Loucy (cell line): Measurements from ENCODE around the gene WARS2.

Source experiments
- H2AFZ ChIP-seq: fragments of 200-600 bp; sonication (generic); 2 replicates; pipeline ENCODE4 v1.6.0; 2016; ENCODE audit warnings: antibody characterized with exemption, mild to moderate bottlenecking, low read length, moderate library complexity
- H3F3A ChIP-seq: fragments of 200-600 bp; 2 replicates; pipeline ENCODE4 v1.6.0; 2016; ENCODE audit warnings: antibody characterized with exemption, low read depth, mild to moderate bottlenecking
- H3K27me3 ChIP-seq: fragments of 200-600 bp; sonication (generic); 2 replicates; pipeline ENCODE4 v1.6.1; 2014; ENCODE audit warnings: low read length, mild to moderate bottlenecking; ENCODE audit not compliant: insufficient read depth, poor library complexity, severe bottlenecking
- H3K36me3 ChIP-seq: fragments of 200-600 bp; sonication (generic); 2 replicates; pipeline ENCODE4 v1.6.1; 2016; ENCODE audit warnings: low read length; ENCODE audit not compliant: insufficient read depth
- H3K4me1 ChIP-seq: fragments of 200-600 bp; sonication (generic); 2 replicates; pipeline ENCODE4 v1.5.1; 2014; ENCODE audit warnings: low read length, mild to moderate bottlenecking; ENCODE audit not compliant: insufficient read depth, poor library complexity, severe bottlenecking
- H3K4me2 ChIP-seq: fragments of 200-600 bp; sonication (generic); 2 replicates; pipeline ENCODE4 v1.6.0; 2014; ENCODE audit warnings: antibody characterized with exemption, low read length, low read depth, mild to moderate bottlenecking; ENCODE audit not compliant: poor library complexity, severe bottlenecking
- H3K4me3 ChIP-seq: fragments of 200-600 bp; sonication (generic); 2 replicates; pipeline ENCODE4 v1.5.1; 2014; ENCODE audit warnings: low read length, mild to moderate bottlenecking, mixed read lengths; ENCODE audit not compliant: poor library complexity, severe bottlenecking
- H3K79me2 ChIP-seq: fragments of 200-600 bp; sonication (generic); 2 replicates; pipeline ENCODE4 v1.6.1; 2014; ENCODE audit warnings: low read length; ENCODE audit not compliant: insufficient read depth
- H3K9ac ChIP-seq: fragments of 200-600 bp; sonication (generic); 2 replicates; pipeline ENCODE4 v1.6.0; 2014; ENCODE audit warnings: mild to moderate bottlenecking, low read depth, low read length, moderate library complexity; ENCODE audit not compliant: poor library complexity, severe bottlenecking
- H3K9me2 ChIP-seq: fragments of 200-600 bp; sonication (generic); replicated peaks from 2 replicates; pipeline ENCODE4 v1.6.1; 2016; ENCODE audit warnings: low read depth, low read length, mixed read lengths
- H3K9me3 ChIP-seq: fragments of 200-600 bp; sonication (generic); 2 replicates; pipeline ENCODE4 v1.6.1; 2014; ENCODE audit warnings: mild to moderate bottlenecking, antibody characterized with exemption, low read length, low read depth; ENCODE audit not compliant: insufficient read depth
- H4K20me1 ChIP-seq: fragments of 200-600 bp; sonication (generic); 2 replicates; pipeline ENCODE4 v1.6.0; 2014; ENCODE audit warnings: antibody characterized with exemption, low read length, mild to moderate bottlenecking; ENCODE audit not compliant: insufficient read depth, poor library complexity, severe bottlenecking
- EZH2phosphoT487 ChIP-seq: fragments of 200-600 bp; IDR thresholded peaks from 2 replicates; pipeline ENCODE4 v1.6.1; 2018; ENCODE audit warnings: antibody characterized with exemption, mild to moderate bottlenecking, moderate library complexity, borderline replicate concordance
- TF ChIP-seq, protein P1 (sequence below): fragments of 200-600 bp; sonication (generic); conservative IDR thresholded peaks from 2 replicates; pipeline ENCODE4 v1.5.1; 2014; ENCODE audit warnings: mild to moderate bottlenecking, antibody characterized with exemption, low read length

WARS2 gene

DNA sequence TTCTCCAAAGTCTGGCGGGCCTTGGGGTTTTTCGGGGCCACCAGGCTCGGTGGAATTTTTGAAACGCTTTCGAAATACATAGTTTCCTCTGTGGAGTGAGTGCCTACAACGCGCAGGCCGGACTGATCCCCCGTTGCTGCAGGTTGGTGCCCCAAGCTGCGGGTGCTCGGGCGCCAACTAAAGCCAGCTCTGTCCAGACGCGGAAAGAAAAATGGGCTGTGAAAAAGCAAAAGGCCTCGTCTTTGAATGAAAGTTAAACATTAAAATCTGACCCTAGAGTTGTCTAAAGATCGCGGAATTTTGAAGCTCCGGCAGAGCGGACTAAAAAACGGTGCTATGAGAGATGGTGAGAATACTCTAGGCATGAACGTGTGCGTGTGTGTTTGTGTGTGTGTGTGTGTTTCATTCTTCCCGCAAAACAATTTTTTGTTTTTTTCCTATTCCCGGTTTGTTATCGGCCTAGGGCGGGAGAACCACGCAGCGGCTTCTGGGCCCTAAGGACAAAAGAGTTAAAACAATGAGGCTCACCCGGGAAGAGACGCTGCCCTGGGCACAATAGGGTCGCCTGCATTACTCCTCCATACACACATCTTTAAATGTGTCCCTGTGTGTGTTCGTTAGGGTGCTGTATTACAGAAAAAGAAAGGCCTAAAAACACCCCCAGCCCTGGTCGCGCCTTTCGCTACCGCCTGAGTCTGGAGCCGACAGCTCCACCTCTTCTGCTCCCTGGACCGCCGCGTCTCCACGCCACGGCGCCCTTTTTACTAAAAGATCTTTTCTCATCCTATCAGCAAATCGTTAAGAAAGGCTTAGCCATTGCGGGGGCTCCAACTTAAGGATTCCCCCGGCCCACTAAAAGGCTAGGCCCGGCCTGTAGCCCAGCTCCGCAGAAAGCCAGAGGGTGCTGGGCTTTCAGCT is 155.5 kb downstream of the WARS2 start:
- Histone ChIP-seq H3K36me3 (no peaks in the 10 kb centered on the region), H3K4me3 (no peak overlapping the region), H3F3A (no peaks in the 10 kb centered on the region), H3K9me3 (no peaks in the 10 kb centered on the region; the same call in 1 of the 2 replicates), H3K4me1 (no peaks in the 10 kb centered on the region), H2AFZ (no peak overlapping the region), H3K9me2 (no peaks in the 10 kb centered on the region), H3K9ac (no peak overlapping the region), H3K27me3 (no peaks in the 10 kb centered on the region), H3K4me2 (no peak overlapping the region), H3K79me2 (no peaks in the 10 kb centered on the region), H4K20me1 (no peaks in the 10 kb centered on the region)
- TF ChIP-seq EZH2phosphoT487 = no peak
- TF ChIP-seq, protein P1, sequence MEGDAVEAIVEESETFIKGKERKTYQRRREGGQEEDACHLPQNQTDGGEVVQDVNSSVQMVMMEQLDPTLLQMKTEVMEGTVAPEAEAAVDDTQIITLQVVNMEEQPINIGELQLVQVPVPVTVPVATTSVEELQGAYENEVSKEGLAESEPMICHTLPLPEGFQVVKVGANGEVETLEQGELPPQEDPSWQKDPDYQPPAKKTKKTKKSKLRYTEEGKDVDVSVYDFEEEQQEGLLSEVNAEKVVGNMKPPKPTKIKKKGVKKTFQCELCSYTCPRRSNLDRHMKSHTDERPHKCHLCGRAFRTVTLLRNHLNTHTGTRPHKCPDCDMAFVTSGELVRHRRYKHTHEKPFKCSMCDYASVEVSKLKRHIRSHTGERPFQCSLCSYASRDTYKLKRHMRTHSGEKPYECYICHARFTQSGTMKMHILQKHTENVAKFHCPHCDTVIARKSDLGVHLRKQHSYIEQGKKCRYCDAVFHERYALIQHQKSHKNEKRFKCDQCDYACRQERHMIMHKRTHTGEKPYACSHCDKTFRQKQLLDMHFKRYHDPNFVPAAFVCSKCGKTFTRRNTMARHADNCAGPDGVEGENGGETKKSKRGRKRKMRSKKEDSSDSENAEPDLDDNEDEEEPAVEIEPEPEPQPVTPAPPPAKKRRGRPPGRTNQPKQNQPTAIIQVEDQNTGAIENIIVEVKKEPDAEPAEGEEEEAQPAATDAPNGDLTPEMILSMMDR = no peak

DNA sequence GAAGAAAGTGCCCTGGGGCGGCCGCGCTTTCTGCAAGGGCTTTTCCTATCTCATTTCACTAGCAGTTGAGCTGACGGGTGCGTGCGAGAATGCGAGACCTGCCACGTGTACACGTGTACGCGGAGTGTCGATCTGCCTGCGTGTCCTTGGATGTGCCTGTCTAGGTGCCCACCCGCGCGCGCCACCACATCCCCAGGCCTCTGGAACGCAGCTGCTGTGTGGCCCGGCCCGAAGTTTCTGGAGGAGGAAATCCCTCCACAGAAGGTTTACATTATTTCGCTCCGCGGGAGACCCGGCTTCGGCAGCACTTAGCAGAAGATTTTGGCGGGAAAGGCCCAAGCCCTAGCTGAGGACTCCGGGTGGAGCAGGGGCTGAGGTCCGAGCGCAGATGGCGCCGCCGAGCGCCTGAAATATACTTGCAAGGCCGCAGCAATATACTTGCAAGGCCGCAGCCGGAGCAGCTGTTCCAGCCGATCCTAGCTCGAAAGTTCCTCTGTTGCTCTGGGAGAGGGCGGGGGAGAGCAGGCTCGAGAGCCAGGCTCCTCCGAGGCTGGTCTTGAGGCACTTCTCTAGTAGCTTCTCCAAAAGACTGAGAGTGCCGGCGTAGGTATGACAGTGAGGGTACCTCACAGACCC is 156.2 kb downstream of the WARS2 start:
- Histone ChIP-seq H3K27me3 (no peaks in the 10 kb centered on the region), H4K20me1 (no peaks in the 10 kb centered on the region), H3K79me2 (no peaks in the 10 kb centered on the region), H3F3A (no peaks in the 10 kb centered on the region), H3K4me1 (no peaks in the 10 kb centered on the region), H3K4me3 (no peak overlapping the region), H3K4me2 (no peak overlapping the region), H3K36me3 (no peaks in the 10 kb centered on the region), H3K9me2 (no peaks in the 10 kb centered on the region), H2AFZ (no peak overlapping the region), H3K9ac (no peak overlapping the region), H3K9me3 (no peaks in the 10 kb centered on the region; the same call in 1 of the 2 replicates)
- TF ChIP-seq, protein P1 = no peak

DNA sequence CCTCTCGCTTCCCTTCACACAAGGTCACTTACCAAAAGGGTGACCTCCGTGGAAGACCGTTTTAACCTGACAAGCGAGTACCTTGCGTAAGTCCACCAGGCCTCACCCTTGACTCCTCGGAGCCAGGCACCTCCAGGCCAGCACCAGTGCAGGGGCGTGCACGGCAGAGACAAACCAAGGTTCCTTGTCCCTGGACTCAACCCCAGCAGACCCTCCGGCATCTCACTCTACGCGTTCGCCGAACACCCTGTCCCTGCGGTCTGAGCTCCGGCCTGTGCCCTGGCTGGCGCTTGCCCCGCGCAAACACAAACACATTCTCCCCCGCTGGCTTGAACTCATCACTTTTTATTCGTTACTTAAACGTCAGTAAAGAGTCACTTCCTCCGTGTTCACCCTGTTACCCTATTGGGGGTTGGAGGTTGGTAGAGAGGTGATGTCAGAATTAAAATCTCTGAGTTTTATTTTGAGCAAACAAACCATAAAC is 156.9 kb downstream of the WARS2 start:
- no peaks in the 10 kb centered on the region for H3K36me3 ChIP-seq
- H3K9me2 ChIP-seq = no peaks in the 10 kb centered on the region
- no peaks in the 10 kb centered on the region; the same call in 1 of the 2 replicates for H3K9me3 ChIP-seq
- no peaks in the 10 kb centered on the region for H3K27me3 ChIP-seq
- no peaks in the 10 kb centered on the region for H3K4me1 ChIP-seq
- H3K9ac ChIP-seq = no peak overlapping the region
- no peaks in the 10 kb centered on the region for H3F3A ChIP-seq
- H3K79me2 ChIP-seq = no peaks in the 10 kb centered on the region
- H2AFZ ChIP-seq = no peak overlapping the region
- TF ChIP-seq, protein P1 = no peak
- no peak for TF ChIP-seq EZH2phosphoT487
- no peaks in the 10 kb centered on the region for H4K20me1 ChIP-seq
- H3K4me3 ChIP-seq = no peak overlapping the region
- H3K4me2 ChIP-seq = no peak overlapping the region
